ENCODE results near the gene TOMM40L.

The TOMM40L gene

GRCh38 chr1:161197560-161198193, 28.2 kb upstream of the TOMM40L start:
- DNase-seq (ENCODE audit: low read depth in 2 of 2): no peak

- no peak for DNase-seq (ENCODE audit: low read depth in 2 of 2)
These were observed 27.5 kb upstream of the TOMM40L start for GRCh38 chr1:161198194-161198896.

- no peak for DNase-seq (ENCODE audit: low read depth in 2 of 2)
These were observed 26.9 kb upstream of the TOMM40L start, which contains the start of gene ADAMTS4 for GRCh38 chr1:161198897-161199431. ADAMTS4 (minus strand) TSS chr1:161199054; CDS start chr1:161198627, 427 bp downstream.

- DNase-seq (ENCODE audit: low read depth in 2 of 2): no peak
These were observed 26.2 kb upstream of the TOMM40L start for GRCh38 chr1:161199506-161200139.

- DNase-seq (ENCODE audit: low read depth in 2 of 2): no peak
These were observed 25.4 kb upstream of the TOMM40L start for GRCh38 chr1:161200421-161200991.

GRCh38 chr1:161200992-161201835, 24.6 kb upstream of the TOMM40L start:
- DNase-seq (ENCODE audit: low read depth in 2 of 2): no peak

GRCh38 chr1:161201836-161202712, 23.8 kb upstream of the TOMM40L start, which contains the start of gene NDUFS2:
NDUFS2 (plus strand) TSS chr1:161202367; CDS start chr1:161202386, 19 bp downstream.
- peak; percentile 94 to 95 for DNase-seq (ENCODE audit: low read depth in 2 of 2)

GRCh38 chr1:161206411-161207140, 19.3 kb upstream of the TOMM40L start:
- no peak for DNase-seq (ENCODE audit: low read depth in 2 of 2)

- DNase-seq (ENCODE audit: low read depth in 2 of 2): no peak
These were observed 18.7 kb upstream of the TOMM40L start for GRCh38 chr1:161207173-161207572.

GRCh38 chr1:161209790-161210409, 16.0 kb upstream of the TOMM40L start:
- DNase-seq (ENCODE audit: low read depth in 2 of 2): peak; percentile 54 to 69

- no peak for DNase-seq (ENCODE audit: low read depth in 2 of 2)
These were observed 11.5 kb upstream of the TOMM40L start for GRCh38 chr1:161214369-161214768.

- DNase-seq (ENCODE audit: low read depth in 2 of 2): no peak
These were observed 10.8 kb upstream of the TOMM40L start, which contains the start of gene FCER1G for GRCh38 chr1:161215076-161215475. FCER1G (plus strand) TSS chr1:161215295; CDS start chr1:161215322, 27 bp downstream.

- no peak for DNase-seq (ENCODE audit: low read depth in 2 of 2)
These were observed 8.7 kb upstream of the TOMM40L start for GRCh38 chr1:161216945-161217712.

GRCh38 chr1:161217831-161218230, 8.0 kb upstream of the TOMM40L start:
- no peak for DNase-seq (ENCODE audit: low read depth in 2 of 2)

- no peak for DNase-seq (ENCODE audit: low read depth in 2 of 2)
These were observed 7.4 kb upstream of the TOMM40L start for GRCh38 chr1:161218301-161219077.

- DNase-seq (ENCODE audit: low read depth in 2 of 2): no peak
These were observed 6.6 kb upstream of the TOMM40L start for GRCh38 chr1:161219078-161219892.
